HG03045 (cell line): Measurements from ENCODE around the gene WDR37.
"Not testable (repeated sequence)": the region's sequence is repeated elsewhere in the genome, so short reads cannot be mapped to it uniquely, and the experiment has no call there.

Experiments
- ATAC-seq: cut with Tn5 transposase; IDR thresholded peaks from one replicate; pipeline ENCODE4 v1.9.1; 2021; ENCODE audit warnings: mild to moderate bottlenecking, moderate library complexity; ENCODE audit not compliant: unreplicated experiment

WDR37 gene

DNA sequence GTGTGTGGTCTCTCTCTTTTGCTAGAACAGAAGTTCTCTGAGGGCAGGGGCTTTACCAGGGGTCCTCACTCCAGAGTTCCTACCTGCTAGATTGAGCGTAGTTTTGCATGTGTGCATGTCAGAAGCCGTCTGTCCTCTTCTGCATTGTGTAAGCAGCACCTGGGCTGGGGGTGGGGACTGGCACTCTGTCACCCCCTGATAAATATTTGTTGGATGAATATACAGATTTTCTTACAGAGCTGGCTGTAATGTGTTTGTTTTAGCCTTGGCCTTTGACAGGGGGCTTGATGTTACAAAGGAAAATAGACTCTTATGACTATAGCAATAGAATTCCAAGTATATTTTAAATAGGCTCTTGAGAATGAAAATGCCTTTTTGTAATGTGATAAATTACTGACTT lies 46.6 kb downstream of the WDR37 start:
- ATAC-seq = no peak

DNA sequence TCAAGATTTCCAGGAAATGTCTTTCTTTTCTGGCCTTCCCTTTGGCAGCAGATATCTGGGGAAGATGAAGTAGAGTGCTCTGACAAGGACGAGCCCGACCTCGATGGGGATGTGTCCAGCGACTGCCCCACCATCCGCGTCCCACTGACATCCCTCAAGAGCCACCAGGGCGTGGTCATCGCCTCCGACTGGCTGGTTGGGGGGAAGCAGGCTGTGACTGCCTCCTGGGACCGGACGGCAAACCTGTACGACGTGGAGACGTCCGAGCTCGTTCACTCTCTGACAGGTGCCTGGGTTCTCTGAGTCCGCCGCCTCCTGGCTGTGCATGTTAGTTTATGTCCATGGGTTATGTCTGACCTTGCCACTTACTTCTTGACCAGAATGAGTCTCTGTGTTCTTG lies 47.4 kb downstream of the WDR37 start:
- ATAC-seq = no peak

DNA sequence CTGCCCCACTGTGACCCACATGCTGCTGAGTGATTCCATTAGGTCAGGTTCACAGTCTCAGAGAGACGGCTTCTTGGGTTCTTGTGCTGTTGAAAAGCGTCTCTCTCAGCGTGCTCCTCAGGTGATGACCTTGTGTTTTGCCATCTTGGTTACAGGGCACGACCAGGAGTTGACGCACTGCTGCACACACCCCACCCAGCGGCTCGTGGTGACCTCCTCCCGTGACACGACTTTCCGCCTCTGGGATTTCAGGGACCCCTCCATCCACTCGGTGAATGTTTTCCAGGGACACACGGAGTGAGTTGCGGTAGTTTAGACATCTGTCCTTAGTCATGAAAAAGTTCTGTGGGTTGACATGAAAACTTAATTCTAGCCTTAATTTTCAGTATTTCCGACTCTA lies 48.8 kb downstream of the WDR37 start:
- no peak for ATAC-seq

DNA sequence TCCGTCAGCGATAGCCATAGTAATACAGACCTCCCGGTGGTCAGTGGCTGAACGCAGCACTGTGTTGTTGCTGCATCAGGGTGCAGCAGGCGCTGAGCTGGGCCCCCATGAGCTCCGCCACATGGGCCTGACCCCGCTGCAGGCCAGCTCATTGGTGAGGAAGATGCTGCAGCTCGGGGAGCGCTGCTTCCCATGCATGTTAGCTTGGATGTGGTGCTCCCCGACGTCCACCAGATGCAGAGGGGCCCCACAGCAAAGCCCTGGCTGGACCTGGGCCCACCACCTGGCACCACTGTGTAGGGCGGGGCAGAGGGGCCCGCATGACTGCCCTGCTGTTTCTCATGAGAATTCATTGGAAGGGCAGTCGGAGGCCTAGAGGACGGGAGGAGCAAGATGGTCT lies 50.8 kb downstream of the WDR37 start:
- no peak for ATAC-seq

DNA sequence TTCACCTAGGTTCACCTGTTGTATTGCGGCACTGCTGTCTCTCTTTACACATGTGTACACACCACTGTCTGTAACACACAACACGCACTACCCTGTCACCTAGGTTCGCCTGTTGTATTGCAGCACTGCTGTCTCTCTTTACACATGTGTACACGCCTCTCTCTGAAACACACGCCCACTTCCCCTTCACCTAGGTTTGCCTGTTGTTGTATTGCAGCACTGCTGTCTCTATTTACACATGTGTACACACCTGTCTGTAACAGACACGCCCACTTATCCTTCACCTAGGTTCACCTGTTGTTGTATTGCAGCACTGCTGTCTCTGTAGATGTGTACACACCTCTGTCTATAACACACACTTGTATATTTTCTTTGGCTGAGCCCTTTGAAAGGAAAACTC lies 51.5 kb downstream of the WDR37 start:
- no peak for ATAC-seq

DNA sequence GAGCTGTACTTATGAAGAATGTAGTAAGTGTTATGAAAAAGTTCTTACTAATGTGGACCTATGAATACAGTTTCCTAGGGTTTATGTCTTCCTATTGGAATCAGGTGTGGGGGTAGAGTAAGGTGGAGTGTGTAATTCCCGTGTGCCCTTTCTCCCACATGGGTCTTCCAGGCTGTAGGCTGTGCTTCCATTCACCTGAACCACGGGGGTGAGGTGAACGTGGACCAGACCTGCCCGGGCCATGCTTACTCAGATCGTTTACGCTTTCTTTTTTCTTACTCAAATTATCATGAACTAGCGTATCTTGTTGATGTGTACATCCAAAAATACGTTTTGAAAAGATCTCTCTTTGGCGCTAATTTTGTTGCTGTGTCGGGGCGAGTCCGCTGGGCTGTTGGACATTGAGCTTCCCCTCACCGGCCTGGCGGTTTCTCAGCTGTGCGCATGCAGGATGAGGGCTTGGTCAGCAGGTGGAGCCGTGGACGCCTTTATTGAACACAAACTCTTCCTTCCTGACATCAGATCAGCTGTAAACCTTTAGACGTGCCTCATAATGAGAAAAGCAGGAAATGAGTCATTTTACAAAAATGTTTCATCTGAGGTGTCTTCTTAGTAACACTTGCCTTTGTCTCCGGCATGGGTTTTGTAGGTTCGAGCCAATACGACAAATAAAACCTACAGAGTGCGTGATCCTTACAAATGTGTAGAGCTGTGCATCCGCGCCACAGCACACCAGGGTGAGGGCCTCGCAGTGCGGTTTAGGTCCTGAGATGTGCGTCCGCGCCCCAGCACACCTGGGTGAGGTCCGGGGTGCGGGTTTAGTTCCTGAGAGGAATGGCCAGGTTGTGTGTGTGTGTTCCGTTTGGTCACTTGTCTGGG lies 53.8 kb downstream of the WDR37 start:
- ATAC-seq = peak; percentile 75

DNA sequence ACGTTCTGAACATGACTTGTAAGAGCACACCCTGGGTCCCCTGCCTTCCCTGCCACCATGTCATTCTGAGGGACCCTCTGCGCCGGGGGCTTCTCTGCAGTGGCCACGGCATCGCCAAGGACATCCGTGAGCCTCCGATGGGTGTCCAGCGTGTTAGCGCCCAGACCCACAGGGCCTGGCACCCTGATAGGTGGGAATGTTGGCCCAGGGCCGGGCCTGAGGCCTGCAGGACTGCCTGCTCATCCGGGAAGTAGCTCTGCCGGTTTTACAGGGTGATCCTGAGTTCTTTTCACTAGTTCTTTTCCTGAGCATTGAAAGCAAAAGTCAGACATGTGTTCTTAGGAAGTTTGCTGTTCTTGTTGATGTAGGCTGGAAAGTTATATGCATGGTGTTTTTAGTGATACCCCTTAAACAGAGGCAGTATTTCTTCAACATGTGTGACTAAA lies 54.5 kb downstream of the WDR37 start:
- no peak for ATAC-seq

DNA sequence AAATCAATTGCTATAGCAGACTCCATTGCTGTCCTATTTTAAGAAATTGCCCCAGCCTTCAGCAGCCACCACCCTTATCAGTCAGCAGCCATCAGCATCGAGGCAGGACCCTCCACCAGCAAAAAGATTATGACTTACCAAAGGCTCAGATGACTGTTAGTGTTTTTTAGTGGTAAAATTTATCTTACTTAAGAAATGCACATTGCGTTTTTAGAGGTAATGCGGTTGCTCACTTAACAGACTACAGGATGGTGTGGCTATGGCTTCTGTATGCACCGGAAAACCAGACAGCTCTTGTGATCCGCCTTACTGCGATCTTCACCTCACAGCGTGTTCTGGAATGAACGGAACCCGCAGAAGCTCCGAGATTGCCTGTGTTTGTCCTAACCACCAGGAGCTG lies 58.1 kb downstream of the WDR37 start:
- no peak for ATAC-seq

DNA sequence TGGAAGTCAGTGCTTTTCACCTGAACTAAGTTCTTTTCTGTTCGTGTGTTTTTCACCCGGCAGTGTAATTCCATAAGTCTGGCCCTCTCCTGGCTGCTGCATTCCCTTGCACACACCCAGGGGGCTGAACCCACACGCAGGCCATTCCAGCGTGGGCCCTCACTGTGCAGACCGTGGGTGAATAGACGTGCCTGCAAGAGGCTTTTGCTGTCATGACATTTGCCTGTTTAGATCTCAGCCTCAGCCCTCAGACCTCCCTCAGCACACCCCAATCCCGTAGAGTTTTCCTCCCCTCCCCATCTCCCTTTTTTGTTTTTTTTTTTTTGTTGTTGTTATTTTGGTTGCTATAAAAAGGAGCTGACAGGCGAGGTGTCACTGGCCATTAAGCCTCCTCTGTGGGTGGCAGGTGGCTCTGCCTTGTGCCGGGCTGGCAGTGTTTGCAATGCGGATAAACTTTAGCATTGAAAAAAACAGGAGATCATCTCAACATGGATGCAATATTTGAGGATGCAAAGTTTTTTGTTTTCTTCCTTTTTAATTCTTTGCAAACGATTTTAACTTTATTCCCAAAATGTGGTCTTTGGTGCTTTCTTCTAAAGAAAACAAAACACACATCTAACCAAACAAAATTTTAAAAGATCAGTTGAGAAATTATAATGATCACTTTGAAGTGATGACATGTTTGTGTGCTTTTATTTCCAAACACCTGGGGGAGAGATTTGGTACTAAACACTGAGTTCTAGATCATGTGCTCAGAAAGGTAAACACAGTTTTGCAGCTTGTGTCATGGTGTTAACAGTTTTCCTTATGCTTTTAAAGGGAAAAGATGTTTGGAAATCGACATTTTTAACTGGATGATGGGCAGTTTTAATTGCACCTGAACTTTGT lies 58.8 kb downstream of the WDR37 start:
- ATAC-seq = no peak

DNA sequence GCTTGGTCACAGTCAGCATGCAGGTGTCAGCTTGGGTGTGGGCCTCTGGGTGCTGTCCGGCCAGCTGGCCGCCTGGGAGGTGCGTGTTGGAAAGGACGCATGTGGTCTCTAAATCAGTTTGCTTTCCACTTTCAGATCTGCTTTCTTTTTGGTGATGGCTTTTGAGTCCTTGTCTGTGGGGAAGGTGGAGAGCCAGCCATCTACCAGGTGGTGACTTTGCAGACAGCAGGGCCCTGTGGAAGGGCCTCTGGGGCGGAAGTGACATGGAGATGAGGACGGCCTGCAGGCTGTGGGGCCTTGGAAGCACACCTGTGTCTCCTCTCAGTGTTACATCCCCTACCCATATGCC lies 59.4 kb downstream of the WDR37 start:
- ATAC-seq = no peak

DNA sequence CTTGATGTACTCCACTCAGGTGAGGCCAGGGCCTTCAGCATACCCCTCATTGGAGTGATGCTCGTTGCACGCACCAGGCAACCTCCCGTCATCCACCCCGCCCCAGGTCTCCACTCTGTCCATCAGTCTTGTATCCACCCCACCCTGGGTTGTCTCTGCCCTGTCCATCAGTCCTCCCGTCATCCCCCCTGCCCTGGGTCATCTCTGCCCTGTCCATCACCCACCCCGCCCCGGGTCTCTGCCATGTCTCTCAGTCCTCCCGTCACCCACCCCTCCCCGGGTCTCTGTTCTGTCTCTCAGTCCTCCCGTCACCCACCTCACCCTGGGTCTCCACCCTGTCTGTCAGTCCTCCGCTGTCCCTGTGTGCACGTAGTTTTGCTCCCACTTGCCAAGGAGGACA lies 59.9 kb downstream of the WDR37 start:
- no peak for ATAC-seq

DNA sequence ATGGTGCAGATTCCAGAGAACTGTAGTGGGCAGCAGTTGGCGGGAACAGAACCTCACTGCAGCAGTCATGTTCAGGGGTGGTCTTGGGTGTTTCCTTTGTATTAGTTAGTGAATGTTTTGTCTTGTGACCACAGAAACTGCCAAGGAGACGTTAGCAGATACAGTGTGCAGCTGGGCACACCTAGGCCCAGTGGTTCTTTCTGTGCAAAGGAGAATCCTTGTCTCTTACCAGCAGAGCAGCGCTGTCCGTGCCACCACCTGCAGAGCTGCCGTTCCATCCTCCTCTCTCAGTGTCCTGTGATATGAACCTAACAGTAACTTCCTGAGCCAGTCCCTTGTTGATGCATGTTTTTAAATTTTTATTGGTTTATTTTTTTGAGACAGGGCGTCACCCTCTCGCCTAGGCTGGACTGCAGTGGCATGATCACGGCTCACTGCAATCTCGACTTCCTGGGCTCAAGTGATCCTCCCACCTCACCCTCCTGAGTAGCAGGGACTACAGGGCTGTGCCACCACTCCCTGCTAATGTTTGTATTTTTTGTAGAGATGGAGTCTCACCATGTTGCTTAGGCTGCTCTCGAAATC lies 60.6 kb downstream of the WDR37 start:
- no peak for ATAC-seq

DNA sequence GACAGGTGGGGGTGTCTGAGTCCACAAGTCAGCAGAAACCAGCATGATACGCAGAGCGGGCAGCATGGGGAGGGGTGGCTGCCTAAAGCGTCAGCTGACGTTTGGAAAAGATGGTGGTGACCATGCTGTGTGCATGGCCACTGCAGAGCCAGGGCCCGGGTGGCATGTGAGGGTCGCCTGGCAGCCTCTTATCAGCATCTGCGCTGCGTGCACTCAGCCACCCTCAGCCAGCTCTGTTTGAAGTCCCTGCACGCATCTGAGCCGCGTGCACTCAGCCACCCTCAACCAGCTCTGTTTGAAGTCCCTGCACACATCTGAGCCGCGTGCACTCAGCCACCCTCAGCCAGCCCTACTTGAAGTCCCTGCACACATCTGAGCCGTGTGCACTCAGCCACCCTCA lies 61.5 kb downstream of the WDR37 start:
- ATAC-seq = no peak

DNA sequence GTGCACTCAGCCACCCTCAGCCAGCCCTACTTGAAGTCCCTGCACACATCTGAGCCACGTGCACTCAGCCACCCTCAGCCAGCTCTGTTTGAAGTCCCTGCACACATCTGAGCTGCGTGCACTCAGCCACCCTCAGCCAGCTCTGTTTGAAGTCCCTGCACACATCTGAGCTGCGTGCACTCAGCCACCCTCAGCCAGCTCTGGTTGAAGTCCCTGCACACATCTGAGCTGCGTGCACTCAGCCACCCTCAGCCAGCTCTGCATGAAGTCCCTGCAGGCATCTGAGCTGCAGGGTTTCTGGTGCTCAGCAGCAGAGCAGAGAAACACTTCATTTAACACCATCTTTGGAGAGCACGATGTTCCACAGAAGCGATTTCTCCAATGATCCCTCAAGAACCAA lies 62.1 kb downstream of the WDR37 start:
- not testable (repeated sequence) for ATAC-seq

DNA sequence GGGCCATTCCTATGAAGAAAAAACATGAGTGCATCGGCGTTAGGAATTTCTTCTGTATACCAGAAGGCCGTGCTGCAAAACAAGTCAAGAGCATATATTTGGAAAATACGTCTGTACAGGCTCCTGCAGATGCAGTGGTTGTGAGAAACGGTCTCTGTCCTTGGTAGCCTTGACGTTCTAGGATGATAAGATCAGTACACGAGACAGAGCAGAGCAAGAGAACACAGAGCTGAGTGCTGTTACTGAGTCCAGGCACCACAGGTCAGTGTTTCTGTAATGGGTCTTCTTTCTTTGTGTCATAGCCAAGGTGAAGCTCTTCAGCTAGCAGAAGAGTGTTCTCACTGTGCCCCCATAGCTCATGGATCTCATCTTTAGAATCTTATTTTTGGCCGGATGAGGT lies 62.8 kb downstream of the WDR37 start:
- no peak for ATAC-seq

DNA sequence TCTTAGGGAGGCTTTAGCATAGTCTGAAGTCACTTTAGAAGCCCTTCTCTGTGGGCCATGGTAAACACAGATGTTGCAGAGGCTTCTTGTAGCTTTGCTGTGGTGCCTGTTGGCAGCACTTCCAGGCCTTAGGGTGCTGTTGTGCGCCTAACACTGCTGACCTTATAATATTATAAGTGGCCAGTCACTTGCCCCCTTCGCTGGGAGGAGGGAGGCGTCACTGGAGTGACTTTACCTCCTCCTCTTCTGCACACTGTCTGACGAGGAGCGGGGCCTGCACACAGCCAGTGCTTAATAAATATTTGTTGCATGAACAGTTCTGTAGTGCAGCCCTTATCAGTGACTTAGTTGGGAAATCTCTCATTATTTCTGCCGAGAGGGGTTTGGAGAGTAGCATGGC lies 63.3 kb downstream of the WDR37 start:
- ATAC-seq = no peak

DNA sequence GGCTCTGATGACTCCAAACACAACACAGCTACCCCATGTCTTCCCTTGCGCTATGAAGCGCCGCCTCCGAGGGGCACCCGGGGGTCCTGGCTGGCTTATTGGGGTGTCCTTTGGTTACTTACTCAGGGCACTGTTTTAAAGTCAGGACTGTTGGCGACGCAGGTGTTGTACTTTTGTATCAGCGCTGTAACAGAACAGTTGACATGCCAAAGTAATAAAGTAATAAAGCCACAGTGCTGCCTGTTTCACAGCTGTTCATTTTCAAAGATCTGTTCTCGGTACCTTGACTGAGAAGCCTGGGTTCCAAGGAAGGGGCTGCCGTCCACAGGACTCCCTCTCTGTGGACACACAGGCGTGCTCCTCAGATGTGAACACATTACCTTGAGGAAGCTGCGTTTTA lies 64.1 kb downstream of the WDR37 start:
- no peak for ATAC-seq

DNA sequence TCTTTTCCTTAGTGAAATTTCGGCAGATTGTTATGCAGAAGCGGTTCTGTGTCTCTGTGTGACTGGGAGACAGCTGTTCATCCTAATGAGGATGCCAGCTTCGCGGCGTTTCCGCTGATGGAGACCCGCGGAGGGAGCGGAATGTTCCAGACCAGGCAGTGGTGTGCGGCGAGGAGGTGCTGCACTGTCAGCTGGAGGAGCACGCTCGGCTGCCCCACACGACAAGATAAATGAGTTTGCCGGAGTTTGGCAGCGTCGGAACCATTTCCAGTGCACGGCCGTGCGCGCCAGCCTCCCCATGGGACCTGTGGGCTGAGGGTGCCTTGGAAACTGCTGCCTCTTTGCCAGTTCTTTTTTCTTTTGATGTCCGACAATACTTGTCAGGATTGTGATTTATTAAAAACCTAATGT lies 64.6 kb downstream of the WDR37 start:
- ATAC-seq = no peak

DNA sequence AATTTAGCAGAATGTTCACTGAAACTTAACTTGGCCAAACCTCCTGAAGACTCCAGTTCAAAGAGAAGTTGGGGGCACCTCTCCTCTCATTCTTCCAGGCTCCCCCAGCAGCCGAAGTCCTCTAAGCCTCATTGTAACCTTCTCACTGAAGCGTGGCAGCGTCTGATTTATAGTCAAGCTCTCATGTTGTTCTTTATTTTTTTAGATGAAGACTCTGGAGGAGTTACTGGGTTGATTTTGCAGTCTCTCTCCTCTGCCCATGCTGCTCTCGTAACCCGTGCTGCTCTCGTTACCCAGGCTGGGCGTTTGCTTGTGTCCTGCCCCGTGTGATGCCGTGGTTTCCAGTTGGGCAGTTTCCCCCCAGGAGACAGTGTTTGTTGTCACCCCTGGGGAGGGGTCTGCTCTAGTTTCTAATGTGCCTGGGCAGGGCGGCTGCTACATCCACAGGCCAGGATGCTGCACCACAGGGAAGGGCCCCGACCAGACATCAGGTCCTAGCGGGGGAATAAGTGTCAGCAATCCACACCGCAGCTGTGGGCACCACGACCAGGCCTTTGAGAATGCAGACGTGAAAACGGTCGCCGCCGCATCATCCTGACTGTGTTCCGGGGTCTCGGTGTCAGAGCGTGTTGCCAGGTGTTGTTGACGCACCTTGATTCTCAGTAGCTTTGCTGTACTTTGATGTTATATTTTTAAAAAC lies 65.2 kb downstream of the WDR37 start:
- ATAC-seq = no peak

DNA sequence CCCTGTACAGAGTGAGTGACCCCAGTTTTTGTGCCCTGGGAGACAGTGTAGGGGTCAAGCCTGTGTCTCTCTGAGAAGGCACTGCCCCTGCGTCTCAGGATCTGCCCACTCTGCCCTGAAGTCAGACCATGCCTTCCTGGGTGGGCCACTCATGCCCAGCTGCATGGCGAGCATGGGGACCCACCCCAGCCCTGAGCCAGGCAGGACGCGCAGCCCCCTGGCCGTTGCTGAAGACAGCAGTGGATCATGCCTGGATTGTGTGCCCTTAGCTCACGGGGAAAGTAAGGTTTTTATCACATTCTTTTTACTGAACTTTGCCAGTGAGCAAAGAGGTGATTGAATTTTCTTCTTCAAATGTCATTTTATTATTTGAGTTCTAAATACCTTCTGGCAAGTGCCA lies 66.2 kb downstream of the WDR37 start:
- ATAC-seq = no peak

DNA sequence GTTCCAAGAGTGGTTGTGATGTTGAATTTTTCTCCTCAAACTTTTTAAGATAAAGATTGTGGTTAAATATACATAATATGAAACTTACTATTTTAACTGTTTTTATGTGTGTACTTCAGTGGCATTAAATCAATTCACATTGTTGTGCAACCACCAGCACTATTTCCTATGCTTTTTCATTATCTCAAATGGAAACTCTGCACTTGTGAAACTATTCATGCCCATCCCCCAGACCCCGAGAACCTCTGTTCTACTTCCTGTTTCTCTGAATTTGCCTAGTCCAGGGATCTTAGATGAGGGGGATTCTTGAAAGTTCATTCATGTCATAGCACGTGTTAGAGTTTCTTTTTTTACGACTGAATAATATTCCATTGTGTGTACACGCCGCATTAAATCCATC lies 67.0 kb downstream of the WDR37 start:
- ATAC-seq = no peak
